ENCODE data around the gene CACNA1B.
"Not testable (repeated sequence)": the region's sequence is repeated elsewhere in the genome, so short reads cannot be mapped to it uniquely, and the experiment has no call there.

CACNA1B gene

GRCh38 chr9:137889966-137890365 is 12.4 kb downstream of the CACNA1B start:
- DNase-seq: not testable (repeated sequence)

- not testable (repeated sequence) for DNase-seq
These were observed 13.4 kb downstream of the CACNA1B start for GRCh38 chr9:137890768-137891587.

DNA sequence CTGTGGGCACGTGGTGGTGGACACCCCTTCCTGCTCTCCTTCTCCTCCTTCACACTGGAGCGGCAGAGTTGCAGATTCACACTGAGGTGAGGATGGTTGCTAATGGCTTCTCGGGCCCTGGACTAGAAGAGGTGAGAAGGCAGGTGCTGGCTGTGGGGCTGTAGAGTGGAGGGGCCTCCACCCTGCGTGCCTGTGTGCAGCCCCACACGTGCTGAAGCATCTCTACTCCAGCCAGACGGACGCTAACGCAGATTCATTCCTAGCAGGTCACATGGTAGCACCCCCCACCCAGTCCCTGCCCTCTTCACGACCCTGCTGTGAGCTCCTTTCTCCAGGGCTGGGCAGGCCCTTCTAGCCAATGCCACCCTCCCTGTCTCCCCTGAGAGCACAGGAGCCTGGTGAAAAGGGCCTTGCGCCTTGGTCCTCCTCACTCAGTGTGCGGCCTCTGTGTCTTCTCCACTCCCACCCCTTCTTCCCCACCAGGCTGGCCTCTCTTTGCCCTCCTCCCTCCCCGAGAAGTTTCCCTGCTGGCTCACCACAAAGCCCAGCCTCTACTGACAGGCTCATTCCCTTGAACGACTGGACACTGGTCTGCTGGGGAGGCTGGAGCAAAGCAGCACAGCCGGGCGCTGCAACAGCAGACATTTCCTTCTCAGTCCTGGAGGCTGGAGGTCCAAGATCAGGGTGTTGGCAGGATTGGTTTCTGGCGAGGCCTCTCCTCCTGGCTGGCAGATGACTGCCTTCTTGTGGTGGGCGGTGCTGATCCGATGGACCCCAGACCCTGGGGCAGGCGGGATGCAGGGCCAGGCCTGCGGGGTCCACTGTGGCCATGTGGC is 14.2 kb downstream of the CACNA1B start:
- DNase-seq: no peak

- DNase-seq: no peak
These were observed 15.0 kb downstream of the CACNA1B start for GRCh38 chr9:137892424-137893191.

DNA sequence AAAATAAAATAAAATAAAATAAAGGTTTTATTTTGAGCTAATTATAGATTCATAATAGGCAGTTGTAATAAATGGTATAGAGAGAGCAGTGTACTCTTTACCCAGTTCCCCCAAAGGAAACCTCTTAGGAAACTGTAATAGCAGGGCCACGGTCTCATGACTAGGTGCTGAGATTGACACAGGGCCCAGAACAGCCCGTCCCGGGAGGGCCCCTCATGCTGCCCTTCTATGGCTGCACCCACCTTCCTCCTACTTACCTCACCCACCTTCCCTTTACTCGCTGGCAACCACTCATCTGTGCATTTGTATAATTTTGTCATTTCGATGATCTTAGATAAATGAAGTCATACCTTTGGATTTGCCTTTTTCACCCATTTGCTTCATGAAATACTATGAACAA is 16.1 kb downstream of the CACNA1B start:
- no peak for DNase-seq

GRCh38 chr9:137899551-137900360 is 22.2 kb downstream of the CACNA1B start:
- no peak for DNase-seq

GRCh38 chr9:137900584-137901310 is 23.2 kb downstream of the CACNA1B start:
- DNase-seq: no peak

DNA sequence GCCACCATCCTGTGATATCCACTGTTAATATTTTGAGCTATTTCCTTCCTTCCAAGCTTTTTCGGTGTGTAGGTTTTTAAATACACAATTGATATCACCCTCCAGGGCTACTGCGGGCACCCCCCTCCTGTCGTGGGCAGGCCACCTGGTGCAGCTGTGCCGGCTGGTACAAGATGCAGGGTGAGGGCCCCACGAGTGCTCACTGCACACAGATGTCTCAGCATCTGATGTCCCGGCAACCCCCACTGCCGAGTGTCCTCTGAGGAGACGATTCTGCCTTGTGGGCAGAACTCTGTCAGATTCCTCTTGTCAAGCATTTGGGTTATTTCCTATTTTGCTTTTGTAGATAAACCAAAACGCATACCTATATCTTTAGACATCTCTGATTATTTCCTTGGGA is 25.1 kb downstream of the CACNA1B start:
- no peak for DNase-seq

DNA sequence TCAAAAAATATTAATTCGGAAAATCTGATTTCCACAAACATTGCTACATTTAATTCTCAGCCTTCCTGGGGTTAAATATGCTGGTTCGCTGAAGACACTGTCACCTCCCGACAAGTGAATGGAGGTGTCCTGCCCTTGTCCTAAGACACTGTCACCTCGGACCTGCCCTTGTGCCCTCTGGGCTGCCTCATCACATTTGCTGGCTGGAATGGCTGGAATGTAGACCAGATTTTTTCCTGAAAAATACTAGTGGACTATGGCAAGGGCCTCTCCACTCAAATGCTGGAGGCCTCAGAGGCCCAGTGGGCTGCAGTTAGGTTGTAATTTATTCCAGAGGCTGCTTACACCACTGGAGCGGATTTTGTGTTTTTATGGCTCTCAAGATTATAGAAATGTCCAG is 28.2 kb downstream of the CACNA1B start:
- no peak for DNase-seq

GRCh38 chr9:137907776-137908175 is 30.2 kb downstream of the CACNA1B start:
- DNase-seq: no peak

DNA sequence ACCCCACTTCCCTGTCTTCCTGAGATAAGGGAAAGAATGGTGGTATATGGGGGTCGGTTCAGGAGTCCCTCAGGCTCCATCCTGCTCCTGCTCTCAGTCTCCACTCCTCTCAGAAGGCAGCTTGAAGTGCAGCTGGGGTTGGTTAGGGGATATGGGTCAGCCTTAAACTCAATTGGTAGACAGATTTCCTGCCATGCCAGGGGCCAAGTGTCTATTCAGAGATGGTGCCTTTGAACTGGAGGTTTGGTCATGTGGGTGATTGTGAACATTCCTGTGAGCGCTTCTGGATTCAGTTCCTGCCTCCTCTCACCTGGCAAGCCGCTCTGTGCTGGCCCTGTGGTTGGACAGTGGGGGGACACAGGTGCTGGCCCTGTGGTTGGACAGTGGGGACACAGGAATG is 35.1 kb downstream of the CACNA1B start:
- DNase-seq: no peak

DNA sequence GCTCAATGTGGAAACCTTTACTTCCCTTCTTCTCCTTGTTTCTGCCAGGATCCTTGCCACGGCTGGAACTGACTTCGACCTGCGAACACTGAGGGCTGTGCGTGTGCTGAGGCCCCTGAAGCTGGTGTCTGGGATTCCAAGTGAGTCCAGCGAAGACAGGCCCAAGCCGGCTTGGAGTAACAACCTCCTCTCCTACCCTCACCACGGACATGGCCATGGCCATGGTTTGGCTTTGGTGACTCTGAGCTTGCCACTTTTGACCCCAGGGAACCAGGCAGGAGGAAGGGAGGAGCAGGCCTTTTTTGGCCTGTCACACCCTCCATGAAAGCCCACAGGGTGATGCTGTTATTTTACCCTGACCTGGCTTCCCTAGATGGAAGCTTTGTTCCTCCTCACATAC is 35.5 kb downstream of the CACNA1B start:
- DNase-seq: no peak

DNA sequence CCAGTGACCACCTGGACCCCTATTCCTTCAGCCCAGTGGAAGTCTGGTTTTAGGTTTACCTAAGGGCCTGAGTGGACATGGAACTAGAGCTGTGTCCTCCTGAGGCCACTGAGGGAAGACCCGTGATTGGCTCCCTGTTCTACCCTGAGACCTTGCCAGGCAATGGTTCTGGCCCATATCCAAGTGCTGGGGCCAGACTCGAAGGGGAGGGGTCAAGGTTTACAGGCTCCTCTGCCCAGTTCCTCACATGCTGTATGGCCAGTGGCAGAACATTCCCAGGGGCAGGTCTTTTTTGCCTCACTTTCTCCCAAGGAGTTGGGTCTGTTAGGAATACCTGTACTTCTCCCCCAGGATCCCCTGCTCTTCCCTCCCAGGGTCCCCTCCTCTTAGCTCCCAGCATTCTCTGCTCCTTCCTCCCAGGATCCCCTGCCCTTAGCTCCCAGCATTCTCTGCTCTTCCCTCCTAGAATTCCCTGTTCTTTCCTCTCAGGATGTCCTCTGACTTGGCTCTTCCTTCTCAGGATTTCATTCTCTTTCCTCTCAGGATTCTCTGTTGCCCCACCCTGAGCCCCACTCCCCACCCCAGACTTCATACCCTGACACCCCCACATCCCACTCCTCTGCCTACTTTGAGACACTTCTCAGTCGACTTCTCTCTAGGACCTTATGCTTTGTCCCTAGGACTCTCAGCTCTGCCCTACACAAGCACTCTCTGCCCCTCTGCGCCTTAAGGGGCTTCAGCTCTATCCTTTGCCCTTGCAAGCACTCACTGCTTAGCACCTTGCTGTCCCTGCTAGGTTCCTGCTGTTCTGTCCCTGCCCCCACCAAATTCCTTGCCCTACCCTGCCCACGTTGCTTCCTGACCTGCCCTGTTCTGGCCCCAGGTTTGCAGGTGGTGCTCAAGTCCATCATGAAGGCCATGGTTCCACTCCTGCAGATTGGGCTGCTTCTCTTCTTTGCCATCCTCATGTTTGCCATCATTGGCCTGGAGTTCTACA is 36.5 kb downstream of the CACNA1B start:
- DNase-seq: no peak

- no peak for DNase-seq
These were observed 39.0 kb downstream of the CACNA1B start for GRCh38 chr9:137916540-137916939.

DNA sequence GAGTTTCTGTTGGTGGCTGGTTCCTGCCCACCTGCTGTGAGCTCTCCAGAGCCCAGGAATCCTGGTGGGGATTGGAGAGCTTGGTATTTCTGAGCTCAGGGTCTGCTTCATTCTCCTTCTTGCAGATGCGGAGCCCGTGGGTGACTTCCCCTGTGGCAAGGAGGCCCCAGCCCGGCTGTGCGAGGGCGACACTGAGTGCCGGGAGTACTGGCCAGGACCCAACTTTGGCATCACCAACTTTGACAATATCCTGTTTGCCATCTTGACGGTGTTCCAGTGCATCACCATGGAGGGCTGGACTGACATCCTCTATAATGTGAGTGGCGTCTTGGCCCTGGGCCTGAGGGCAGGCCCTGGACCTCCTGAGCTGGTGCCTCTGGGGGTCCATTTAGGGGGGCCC is 39.5 kb downstream of the CACNA1B start:
- no peak for DNase-seq

DNA sequence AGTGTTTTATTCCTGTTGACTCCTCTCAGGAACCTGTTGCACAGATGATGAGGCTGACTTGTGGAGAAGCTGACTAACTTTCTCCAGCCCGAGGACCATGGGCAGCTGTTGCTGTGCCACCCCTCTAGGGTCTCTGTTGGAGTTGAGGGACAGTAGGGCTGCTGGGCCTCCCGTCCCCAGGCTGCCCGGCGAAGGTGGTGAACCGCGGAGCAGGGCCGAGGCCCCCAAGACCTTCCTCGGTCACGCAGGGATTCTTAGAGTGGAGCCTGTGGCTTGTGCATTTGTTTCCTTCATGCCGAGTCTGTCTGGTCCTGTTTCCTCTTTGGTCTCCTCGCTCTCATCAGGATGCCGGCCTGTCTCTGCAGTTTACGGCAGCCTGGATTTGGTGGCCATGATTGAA is 40.2 kb downstream of the CACNA1B start:
- no peak for DNase-seq

DNA sequence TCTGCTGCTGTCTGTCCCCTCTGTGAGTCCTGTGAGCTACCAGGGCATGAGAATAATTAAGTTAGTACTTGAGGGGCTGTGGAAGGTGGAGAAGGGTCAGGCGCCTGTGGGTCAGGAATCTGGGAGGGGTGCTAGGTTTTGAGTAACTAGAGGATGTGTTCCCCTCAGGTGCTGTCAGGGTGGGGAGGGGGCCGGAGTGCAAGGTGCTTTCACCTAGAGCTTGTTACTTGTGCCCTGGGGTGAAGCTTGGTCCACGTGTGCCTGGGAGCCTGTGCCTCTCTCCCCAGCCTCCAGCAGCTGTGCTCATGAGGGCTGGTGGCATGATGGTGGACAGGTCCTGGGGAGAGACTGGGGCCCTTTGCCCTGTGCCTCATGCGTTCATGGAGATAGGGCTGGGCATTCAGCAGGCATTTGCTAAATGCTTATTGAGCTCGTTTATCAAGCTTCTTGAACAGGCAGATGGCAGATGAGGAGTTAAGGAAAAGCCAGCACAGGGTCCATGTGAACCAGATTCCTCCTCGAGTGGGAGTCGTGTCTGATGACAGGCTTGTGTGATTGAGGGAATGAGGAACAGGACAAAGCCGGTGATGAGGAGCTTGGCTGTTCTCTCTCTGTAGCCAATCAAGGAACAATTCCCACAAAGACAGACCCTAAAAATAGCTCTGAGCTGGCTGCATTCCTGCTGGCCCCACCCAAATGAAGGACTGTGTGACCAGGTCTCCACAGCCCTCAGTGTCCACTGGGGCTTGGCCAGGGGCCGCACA is 40.9 kb downstream of the CACNA1B start:
- peak; percentile 1 for DNase-seq

DNA sequence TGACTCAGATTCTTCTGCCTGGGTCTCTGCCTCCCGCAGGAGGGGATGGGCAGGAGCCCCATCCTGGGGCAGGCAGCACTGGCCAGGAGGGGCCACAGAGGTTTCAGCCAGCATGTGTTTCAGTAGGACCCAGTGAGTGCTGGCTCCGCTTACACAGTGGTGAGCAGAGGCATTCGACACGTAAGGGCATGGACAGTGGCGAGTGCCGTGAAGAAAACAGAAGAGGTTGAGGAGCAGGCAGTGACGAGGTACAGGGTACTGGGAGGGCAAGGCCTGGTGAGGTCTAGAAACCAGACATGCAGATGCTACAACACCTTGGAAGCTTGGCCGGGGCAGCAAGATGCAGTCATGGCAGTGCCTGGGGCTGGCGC is 41.5 kb downstream of the CACNA1B start:
- no peak for DNase-seq

- DNase-seq: no peak
These were observed 42.1 kb downstream of the CACNA1B start for GRCh38 chr9:137919649-137920141.
